ENCODE data around the gene SEC16A. TPM values are rescaled to one million over a fixed set of nuclear protein-coding genes. Genes with fewer than 3 reads are reported as not detected.
A peak's percentile ranks its signal among the peaks of the same experiment; 100 is the strongest.

The SEC16A gene, protein sequence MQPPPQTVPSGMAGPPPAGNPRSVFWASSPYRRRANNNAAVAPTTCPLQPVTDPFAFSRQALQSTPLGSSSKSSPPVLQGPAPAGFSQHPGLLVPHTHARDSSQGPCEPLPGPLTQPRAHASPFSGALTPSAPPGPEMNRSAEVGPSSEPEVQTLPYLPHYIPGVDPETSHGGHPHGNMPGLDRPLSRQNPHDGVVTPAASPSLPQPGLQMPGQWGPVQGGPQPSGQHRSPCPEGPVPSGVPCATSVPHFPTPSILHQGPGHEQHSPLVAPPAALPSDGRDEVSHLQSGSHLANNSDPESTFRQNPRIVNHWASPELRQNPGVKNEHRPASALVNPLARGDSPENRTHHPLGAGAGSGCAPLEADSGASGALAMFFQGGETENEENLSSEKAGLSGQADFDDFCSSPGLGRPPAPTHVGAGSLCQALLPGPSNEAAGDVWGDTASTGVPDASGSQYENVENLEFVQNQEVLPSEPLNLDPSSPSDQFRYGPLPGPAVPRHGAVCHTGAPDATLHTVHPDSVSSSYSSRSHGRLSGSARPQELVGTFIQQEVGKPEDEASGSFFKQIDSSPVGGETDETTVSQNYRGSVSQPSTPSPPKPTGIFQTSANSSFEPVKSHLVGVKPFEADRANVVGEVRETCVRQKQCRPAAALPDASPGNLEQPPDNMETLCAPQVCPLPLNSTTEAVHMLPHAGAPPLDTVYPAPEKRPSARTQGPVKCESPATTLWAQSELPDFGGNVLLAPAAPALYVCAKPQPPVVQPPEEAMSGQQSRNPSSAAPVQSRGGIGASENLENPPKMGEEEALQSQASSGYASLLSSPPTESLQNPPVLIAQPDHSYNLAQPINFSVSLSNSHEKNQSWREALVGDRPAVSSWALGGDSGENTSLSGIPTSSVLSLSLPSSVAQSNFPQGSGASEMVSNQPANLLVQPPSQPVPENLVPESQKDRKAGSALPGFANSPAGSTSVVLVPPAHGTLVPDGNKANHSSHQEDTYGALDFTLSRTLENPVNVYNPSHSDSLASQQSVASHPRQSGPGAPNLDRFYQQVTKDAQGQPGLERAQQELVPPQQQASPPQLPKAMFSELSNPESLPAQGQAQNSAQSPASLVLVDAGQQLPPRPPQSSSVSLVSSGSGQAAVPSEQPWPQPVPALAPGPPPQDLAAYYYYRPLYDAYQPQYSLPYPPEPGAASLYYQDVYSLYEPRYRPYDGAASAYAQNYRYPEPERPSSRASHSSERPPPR (N-terminal part only)
- total RNA-seq, result 10 to 100 TPM; 86.8 to 89.2 TPM

GRCh38 chr9:136482793-136483588, at the start of gene SEC16A:
Gene SEC16A (minus strand): TSS chr9:136483040. CDS start chr9:136477615, 5,425 bp downstream.
- H3K9me3 Mint-ChIP-seq (ENCODE audit: insufficient read depth), result no peaks in the 10 kb centered on the region
- POLR2A ChIA-PET, result no interaction called here
- H3K4me1 Mint-ChIP-seq (ENCODE audit: low read depth), result peaks cover 30% of the 10 kb centered on the region
- CTCF ChIA-PET, result interaction anchor here (0.6 to 7.2 kb wide), 5 partner anchors 13 to 151 kb away, joined by 3 to 55 read pairs (median 30); no protein-coding TSS in a partner anchor
- peak; percentile 70 for ATAC-seq
- peak within 1 kb of the TSS; percentile 100 for H3K27ac Mint-ChIP-seq
- peak; percentile 99 for DNase-seq
- H3K4me3 Mint-ChIP-seq, result peak within 1 kb of the TSS; percentile 92
- H3K27me3 Mint-ChIP-seq (ENCODE audit: low read depth), result no peaks in the 10 kb centered on the region
- H3K36me3 Mint-ChIP-seq (ENCODE audit: low read depth), result peaks cover 22% of the 10 kb centered on the region

GRCh38 chr9:136531904-136532798, 49.3 kb upstream of the SEC16A start:
- Mint-ChIP-seq H3K36me3 (ENCODE audit: low read depth) (peaks cover 19% of the 10 kb centered on the region), H3K4me1 (ENCODE audit: low read depth) (peaks cover 72% of the 10 kb centered on the region), H3K4me3 (peak overlapping the region; percentile 42), H3K9me3 (ENCODE audit: insufficient read depth) (no peaks in the 10 kb centered on the region), H3K27ac (peak overlapping the region; percentile 83), H3K27me3 (ENCODE audit: low read depth) (no peaks in the 10 kb centered on the region)
- DNase-seq (no peak), ATAC-seq (no peak)
- POLR2A ChIA-PET, result interaction anchor here (0.5 to 2.7 kb wide), 5 partner anchors 10 to 154 kb away, joined by 3 to 16 read pairs (median 4); partner anchors contain the start of gene NOTCH1
- CTCF ChIA-PET, result interaction anchor here (1.2 to 2.4 kb wide), 3 partner anchors 9 to 47 kb away, joined by 3 to 21 read pairs (median 5); no protein-coding TSS in a partner anchor

GRCh38 chr9:136531186-136531903, 48.5 kb upstream of the SEC16A start:
- POLR2A ChIA-PET, result interaction anchor here (0.5 to 3.2 kb wide), 3 partner anchors 8 to 40 kb away, joined by 3 to 16 read pairs (median 3); no protein-coding TSS in a partner anchor
- no peak overlapping the region for H3K4me3 Mint-ChIP-seq
- DNase-seq (no peak), ATAC-seq (no peak)
- CTCF ChIA-PET, result interaction anchor here (1.2 kb wide), 1 partner anchor 10 kb away, joined by 3 read pairs; no protein-coding TSS in a partner anchor
- no peak overlapping the region for H3K27ac Mint-ChIP-seq
- H3K36me3 Mint-ChIP-seq (ENCODE audit: low read depth), result peaks cover 15% of the 10 kb centered on the region
- peaks cover 67% of the 10 kb centered on the region for H3K4me1 Mint-ChIP-seq (ENCODE audit: low read depth)
- H3K27me3 Mint-ChIP-seq (ENCODE audit: low read depth), result no peaks in the 10 kb centered on the region
- no peaks in the 10 kb centered on the region for H3K9me3 Mint-ChIP-seq (ENCODE audit: insufficient read depth)

- Mint-ChIP-seq H3K27ac (no peak overlapping the region), H3K27me3 (ENCODE audit: low read depth) (no peaks in the 10 kb centered on the region), H3K36me3 (ENCODE audit: low read depth) (peaks cover 15% of the 10 kb centered on the region), H3K4me1 (ENCODE audit: low read depth) (peaks cover 64% of the 10 kb centered on the region), H3K4me3 (no peak overlapping the region), H3K9me3 (ENCODE audit: insufficient read depth) (no peaks in the 10 kb centered on the region)
- no peak for DNase-seq
- no peak for ATAC-seq
- POLR2A ChIA-PET, result interaction anchor here (3.2 kb wide), 1 partner anchor 9 kb away, joined by 16 read pairs; no protein-coding TSS in a partner anchor
- CTCF ChIA-PET, result interaction anchor here (0.9 to 1.4 kb wide), 5 partner anchors 9 to 167 kb away, joined by 3 to 8 read pairs (median 3); no protein-coding TSS in a partner anchor
These were observed 47.7 kb upstream of the SEC16A start for GRCh38 chr9:136530461-136531089.

GRCh38 chr9:136529516-136530460, 46.9 kb upstream of the SEC16A start:
- ATAC-seq, result no peak
- no peaks in the 10 kb centered on the region for H3K27me3 Mint-ChIP-seq (ENCODE audit: low read depth)
- peaks cover 59% of the 10 kb centered on the region for H3K4me1 Mint-ChIP-seq (ENCODE audit: low read depth)
- peaks cover 15% of the 10 kb centered on the region for H3K36me3 Mint-ChIP-seq (ENCODE audit: low read depth)
- ChIA-PET CTCF (interaction anchor here (0.6 to 1.4 kb wide), 6 partner anchors 10 to 166 kb away, joined by 3 to 8 read pairs (median 3); no protein-coding TSS in a partner anchor), POLR2A (interaction anchor here (3.2 kb wide), 1 partner anchor 10 kb away, joined by 16 read pairs; no protein-coding TSS in a partner anchor)
- no peak overlapping the region for H3K27ac Mint-ChIP-seq
- no peaks in the 10 kb centered on the region for H3K9me3 Mint-ChIP-seq (ENCODE audit: insufficient read depth)
- no peak for DNase-seq
- no peak overlapping the region for H3K4me3 Mint-ChIP-seq

GRCh38 chr9:136528716-136529341, 46.0 kb upstream of the SEC16A start:
- ATAC-seq (no peak), DNase-seq (no peak)
- peaks cover 51% of the 10 kb centered on the region for H3K4me1 Mint-ChIP-seq (ENCODE audit: low read depth)
- H3K27me3 Mint-ChIP-seq (ENCODE audit: low read depth), result no peaks in the 10 kb centered on the region
- POLR2A ChIA-PET, result interaction anchor here (3.2 kb wide), 1 partner anchor 11 kb away, joined by 16 read pairs; no protein-coding TSS in a partner anchor
- peak overlapping the region; percentile 46 for H3K27ac Mint-ChIP-seq
- H3K4me3 Mint-ChIP-seq, result no peak overlapping the region
- H3K9me3 Mint-ChIP-seq (ENCODE audit: insufficient read depth), result no peaks in the 10 kb centered on the region
- peaks cover 13% of the 10 kb centered on the region for H3K36me3 Mint-ChIP-seq (ENCODE audit: low read depth)
- CTCF ChIA-PET, result interaction anchor here (1.3 to 1.4 kb wide), 3 partner anchors 9 to 100 kb away, joined by 3 to 8 read pairs (median 5); no protein-coding TSS in a partner anchor

DNA sequence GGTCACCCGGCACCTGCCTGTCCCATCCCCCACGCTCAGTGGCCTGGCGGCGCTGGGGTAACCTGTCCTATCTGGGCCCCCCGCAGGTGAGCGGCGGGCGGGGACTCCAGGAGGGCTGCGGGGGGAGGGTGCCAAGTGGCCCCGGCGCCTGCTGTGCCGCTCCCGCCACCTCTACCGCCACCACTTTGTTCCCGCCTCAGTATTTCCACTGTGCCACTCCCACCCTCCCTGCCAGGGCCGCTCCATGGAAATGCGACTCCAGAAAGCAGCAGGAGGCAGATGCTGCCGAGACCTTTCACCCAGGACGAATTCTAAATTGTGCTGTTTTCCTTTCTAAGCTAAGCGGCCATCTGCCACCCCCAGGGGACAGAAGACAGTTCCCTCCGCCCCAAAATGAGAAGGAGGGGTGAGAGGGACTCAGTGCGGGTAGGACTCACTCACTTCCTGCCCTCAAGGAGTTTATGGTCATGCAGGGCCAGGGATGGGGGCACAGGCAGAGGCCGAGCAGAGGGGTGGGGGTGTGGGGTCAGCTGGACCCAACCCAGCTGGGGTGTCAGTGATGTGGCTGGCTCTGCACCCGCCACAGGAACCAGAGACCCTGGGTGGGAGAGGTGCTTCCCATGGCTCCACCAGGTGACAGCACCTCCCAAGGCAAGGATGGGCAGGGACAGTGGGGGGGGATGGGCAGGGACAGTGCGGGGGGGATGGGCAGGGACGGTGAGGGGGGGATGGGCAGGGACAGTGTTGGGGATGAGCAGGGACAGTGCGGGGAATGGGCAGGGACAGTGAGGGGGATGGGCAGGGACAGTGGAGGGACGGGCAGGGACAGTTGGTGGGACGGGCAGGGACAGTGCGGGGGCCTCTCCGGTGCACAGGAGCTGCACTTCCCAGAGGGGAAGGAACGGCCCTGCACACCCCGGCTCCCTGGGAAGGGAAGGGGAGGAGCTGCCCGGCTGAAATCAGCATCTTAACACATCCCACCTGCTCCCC, 45.2 kb upstream of the SEC16A start:
- peaks cover 14% of the 10 kb centered on the region for H3K36me3 Mint-ChIP-seq (ENCODE audit: low read depth)
- no peak for DNase-seq
- ATAC-seq, result peak; percentile 31
- peaks cover 43% of the 10 kb centered on the region for H3K4me1 Mint-ChIP-seq (ENCODE audit: low read depth)
- POLR2A ChIA-PET, result interaction anchor here (1.8 to 3.2 kb wide), 2 partner anchors 10 to 12 kb away, joined by 7 to 16 read pairs; no protein-coding TSS in a partner anchor
- no peaks in the 10 kb centered on the region for H3K9me3 Mint-ChIP-seq (ENCODE audit: insufficient read depth)
- H3K27me3 Mint-ChIP-seq (ENCODE audit: low read depth), result no peaks in the 10 kb centered on the region
- H3K27ac Mint-ChIP-seq, result peak overlapping the region; percentile 43
- H3K4me3 Mint-ChIP-seq, result no peak overlapping the region
- CTCF ChIA-PET, result no interaction called here

Measured in activated CD8-positive, alpha-beta T cell treated with anti-CD3 and anti-CD28 coated beads, Interleukin-2, amount 10 ng/mL, durations not matched to agents 7 days and 5 days (primary cell).